Gastroesophageal sphincter (tissue), 4 donors: ENCODE data around the gene AUTS2. TPM values are rescaled to one million over a fixed set of nuclear protein-coding genes. Genes with fewer than 3 reads are reported as not detected.

Experiments used
- ATAC-seq: fragments of 150-250 bp; one replicate; pipeline ENCODE4 v1.9.1; 2016; ENCODE audit warnings: mild to moderate bottlenecking, moderate library complexity
- H3K27ac ChIP-seq, 4 donors: fragments of 200-600 bp; sonication (generic) in 3 of 4; 1 replicate in 3 of 4; 2 replicates in 1 of 4; pipeline ENCODE4 v1.5.1; 2016 to 2019
- H3K27me3 ChIP-seq: fragments of 200-600 bp; sonication (generic); one replicate; pipeline ENCODE4 v1.5.1; 2019
- H3K36me3 ChIP-seq, 2 donors: fragments of 200-600 bp; sonication (generic); one replicate each; pipeline ENCODE4 v1.5.1; 2019; ENCODE audit warnings: control low read depth in 1 of 2
- H3K4me1 ChIP-seq, 3 donors: fragments of 200-600 bp; sonication (generic); 1 replicate in 2 of 3; 2 replicates in 1 of 3; pipeline ENCODE4 v1.5.1; 2016 to 2019; ENCODE audit warnings: control low read depth in 2 of 3
- H3K4me3 ChIP-seq, 2 donors: fragments of 200-600 bp; sonication (generic); one replicate each; pipeline ENCODE4 v1.5.1; 2019; ENCODE audit warnings: mild to moderate bottlenecking in 1 of 2, moderate library complexity in 1 of 2
- H3K9me3 ChIP-seq, 3 donors: fragments of 200-600 bp; sonication (generic); one replicate each; pipeline ENCODE4 v1.5.1; 2017 to 2019; ENCODE audit warnings: control low read depth in 2 of 3
- CTCF ChIP-seq, 4 experiments: fragments of 200-600 bp in 2 of 4; fragments of 450-650 bp in 2 of 4; sonication (generic) in 1 of 4; IDR thresholded peaks; one replicate each; pipeline ENCODE4 v1.5.1; 2017 to 2019; ENCODE audit warnings: antibody characterized with exemption in 4 of 4, mild to moderate bottlenecking in 2 of 4, moderate library complexity in 2 of 4
- EP300 ChIP-seq: sonication (generic); formaldehyde crosslinking; IDR thresholded peaks from one replicate; pipeline ENCODE4 v1.6.1; 2017; ENCODE audit warnings: antibody characterized with exemption, mild to moderate bottlenecking
- POLR2A ChIP-seq, 2 donors: fragments of 450-650 bp; IDR thresholded peaks; one replicate each; pipeline ENCODE4 v1.6.1; 2017; ENCODE audit warnings: antibody characterized with exemption in 2 of 2, mild to moderate bottlenecking in 2 of 2, moderate library complexity in 1 of 2
- POLR2AphosphoS5 ChIP-seq: sonication (generic); formaldehyde crosslinking; IDR thresholded peaks from one replicate; pipeline ENCODE4 v1.6.1; 2017; ENCODE audit warnings: antibody characterized with exemption
- WGBS, 2 donors: methylation state at CpG; one replicate each; pipeline ENCODE4 v1.1.5; 2018; ENCODE audit warnings: low coverage in 1 of 2; 5-methylcytosine and 5-hydroxymethylcytosine counted together
- total RNA-seq, 4 donors: library from RNA; depleted of rRNA; stranded (reverse); fragments of >200 nt; gene quantifications; one replicate each; pipeline ENCODE4 v1.1.0, GENCODE V29; 2016

Gene AUTS2
- total RNA-seq, 4 donors from 2014 or later = 12.2 to 48.7 (median 44.1) TPM

GRCh38 chr7:69803699-69804516 lies 205.6 kb downstream of the AUTS2 start:
- Histone ChIP-seq H3K27ac (no peak overlapping the region), H3K36me3 (no peaks in the 10 kb centered on the region), H3K4me3 (no peak overlapping the region), H3K4me1 (peaks cover 3 to 32% (median 16%) of the 10 kb centered on the region in 3 donors), H3K27me3 (no peaks in the 10 kb centered on the region), H3K9me3 (no peaks in the 10 kb centered on the region)
- TF ChIP-seq EP300 = no peak
- TF ChIP-seq CTCF (IDR thresholded peaks at IDR 0.05) = no peak
- TF ChIP-seq POLR2A (IDR thresholded peaks at IDR 0.05) = no peak
- no peak for TF ChIP-seq POLR2AphosphoS5
- WGBS, 2 donors = 82 to 98% methylated on average over 3 to 4 of the region's 5 CpGs
- ATAC-seq = no peak

GRCh38 chr7:69804962-69805361 lies 206.7 kb downstream of the AUTS2 start:
- Histone ChIP-seq H3K27ac (no peak overlapping the region), H3K4me1 (peaks cover 3 to 24% (median 16%) of the 10 kb centered on the region in 3 donors), H3K4me3 (no peak overlapping the region), H3K9me3 (no peaks in the 10 kb centered on the region), H3K36me3 (no peaks in the 10 kb centered on the region), H3K27me3 (no peaks in the 10 kb centered on the region)
- no peak for TF ChIP-seq EP300
- 49 to 51% methylated on average over 2 of the region's 2 CpGs for WGBS, 2 donors
- ATAC-seq = no peak

- Histone ChIP-seq H3K27ac (no peak overlapping the region), H3K9me3 (no peaks in the 10 kb centered on the region), H3K36me3 (no peaks in the 10 kb centered on the region), H3K4me1 (peaks cover 0 to 11% (median 5%) of the 10 kb centered on the region in 3 donors), H3K4me3 (no peak overlapping the region), H3K27me3 (no peaks in the 10 kb centered on the region)
- no peak for ATAC-seq
- TF ChIP-seq EP300 = no peak
- no peak for TF ChIP-seq CTCF (IDR thresholded peaks at IDR 0.05)
- 91% methylated on average over 1 of the region's 1 CpG; no CpG with 5 or more reads in 1 of the 2 donors for WGBS, 2 donors
These were observed 210.1 kb downstream of the AUTS2 start for GRCh38 chr7:69808391-69808790.

- Histone ChIP-seq H3K27me3 (no peaks in the 10 kb centered on the region), H3K4me3 (no peak overlapping the region), H3K4me1 (peaks cover 0 to 40% (median 17%) of the 10 kb centered on the region in 3 donors), H3K27ac (no peak overlapping the region), H3K36me3 (no peaks in the 10 kb centered on the region), H3K9me3 (no peaks in the 10 kb centered on the region)
- ATAC-seq = no peak
- 90 to 92% methylated on average over 5 to 7 of the region's 7 CpGs for WGBS, 2 donors
- no peak for TF ChIP-seq POLR2A (IDR thresholded peaks at IDR 0.05)
- TF ChIP-seq POLR2AphosphoS5 = no peak
- TF ChIP-seq EP300 = no peak
- TF ChIP-seq CTCF (IDR thresholded peaks at IDR 0.05) = no peak
These were observed 213.4 kb downstream of the AUTS2 start for GRCh38 chr7:69811476-69812308.

GRCh38 chr7:69812756-69813155 lies 214.5 kb downstream of the AUTS2 start:
- H3K4me1 ChIP-seq = peaks cover 7 to 51% (median 25%) of the 10 kb centered on the region in 3 donors
- TF ChIP-seq EP300 (no peak), POLR2A (IDR thresholded peaks at IDR 0.05) (no peak), CTCF (IDR thresholded peaks at IDR 0.05) (no peak), POLR2AphosphoS5 (no peak)
- H3K4me3 ChIP-seq = no peak overlapping the region
- H3K27me3 ChIP-seq = no peaks in the 10 kb centered on the region
- 81 to 100% methylated on average over 1 of the region's 1 CpG for WGBS, 2 donors
- H3K9me3 ChIP-seq = no peaks in the 10 kb centered on the region
- no peak for ATAC-seq
- H3K36me3 ChIP-seq = no peaks in the 10 kb centered on the region
- H3K27ac ChIP-seq = no peak overlapping the region
